ENCODE data around the gene OR4M2.
"Not testable (repeated sequence)": the region's sequence is repeated elsewhere in the genome, so short reads cannot be mapped to it uniquely, and the experiment has no call there.

OR4M2 gene, protein sequence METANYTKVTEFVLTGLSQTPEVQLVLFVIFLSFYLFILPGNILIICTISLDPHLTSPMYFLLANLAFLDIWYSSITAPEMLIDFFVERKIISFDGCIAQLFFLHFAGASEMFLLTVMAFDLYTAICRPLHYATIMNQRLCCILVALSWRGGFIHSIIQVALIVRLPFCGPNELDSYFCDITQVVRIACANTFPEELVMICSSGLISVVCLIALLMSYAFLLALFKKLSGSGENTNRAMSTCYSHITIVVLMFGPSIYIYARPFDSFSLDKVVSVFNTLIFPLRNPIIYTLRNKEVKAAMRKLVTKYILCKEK

DNA sequence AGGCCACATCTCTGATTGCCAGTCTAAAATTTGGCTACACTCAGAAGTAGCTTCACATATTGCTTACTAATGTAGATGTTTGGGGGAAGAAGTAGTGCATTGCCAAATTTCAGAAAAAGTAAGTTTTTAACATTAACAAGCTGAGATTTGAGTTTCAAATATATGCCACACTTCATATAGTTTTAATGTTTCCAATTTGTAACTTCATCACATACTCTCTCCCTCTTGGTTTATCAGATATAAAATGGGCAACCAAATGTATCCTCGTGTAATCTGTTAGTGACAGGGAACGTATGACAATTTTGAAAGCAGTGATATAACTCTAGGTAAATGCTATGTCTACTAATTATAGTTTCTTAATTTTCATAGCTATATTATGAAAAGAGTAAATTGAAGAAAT is at the start of gene OR4M2:
TSS of gene OR4M2 (plus strand) at position 301 of the 400 bp plus-strand sequence. CDS start at position 399, 98 bp downstream.
- not testable (repeated sequence) for DNase-seq (ENCODE audit: low read depth)

DNA sequence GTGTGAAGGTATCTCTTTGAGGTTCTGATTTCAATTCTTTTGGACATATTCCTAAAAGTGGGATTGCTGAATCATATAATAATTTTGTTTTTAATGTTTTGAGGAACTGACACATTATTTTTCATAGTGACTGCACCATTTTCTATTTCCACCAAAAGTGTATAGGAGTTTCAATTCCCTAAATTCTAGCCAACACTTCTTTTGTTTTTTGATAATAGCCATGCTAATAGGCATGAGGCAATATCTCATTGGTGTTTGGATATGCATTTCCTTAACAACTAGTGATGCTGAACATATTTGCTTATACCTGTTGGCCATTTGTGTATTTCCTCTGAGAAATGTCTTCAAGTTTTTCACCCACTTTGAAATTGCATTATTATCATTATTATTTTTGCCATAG is 11.1 kb upstream of the OR4M2 start:
- not testable (repeated sequence) for DNase-seq (ENCODE audit: low read depth)

DNA sequence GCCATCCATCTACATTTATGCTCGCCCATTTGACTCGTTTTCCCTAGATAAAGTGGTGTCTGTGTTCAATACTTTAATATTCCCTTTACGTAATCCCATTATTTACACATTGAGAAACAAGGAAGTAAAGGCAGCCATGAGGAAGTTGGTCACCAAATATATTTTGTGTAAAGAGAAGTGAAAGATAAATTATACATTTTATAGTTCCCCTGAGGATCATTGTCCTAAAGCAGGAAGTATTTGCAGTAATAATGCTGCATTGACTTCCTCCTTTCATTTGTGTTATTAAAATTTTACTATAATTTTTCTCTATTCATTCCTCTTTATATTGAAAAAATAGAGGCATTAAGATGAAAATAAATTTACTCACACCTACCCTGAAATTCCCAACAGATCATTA is 1.1 kb downstream of the OR4M2 start:
- not testable (repeated sequence) for DNase-seq (ENCODE audit: low read depth)

DNA sequence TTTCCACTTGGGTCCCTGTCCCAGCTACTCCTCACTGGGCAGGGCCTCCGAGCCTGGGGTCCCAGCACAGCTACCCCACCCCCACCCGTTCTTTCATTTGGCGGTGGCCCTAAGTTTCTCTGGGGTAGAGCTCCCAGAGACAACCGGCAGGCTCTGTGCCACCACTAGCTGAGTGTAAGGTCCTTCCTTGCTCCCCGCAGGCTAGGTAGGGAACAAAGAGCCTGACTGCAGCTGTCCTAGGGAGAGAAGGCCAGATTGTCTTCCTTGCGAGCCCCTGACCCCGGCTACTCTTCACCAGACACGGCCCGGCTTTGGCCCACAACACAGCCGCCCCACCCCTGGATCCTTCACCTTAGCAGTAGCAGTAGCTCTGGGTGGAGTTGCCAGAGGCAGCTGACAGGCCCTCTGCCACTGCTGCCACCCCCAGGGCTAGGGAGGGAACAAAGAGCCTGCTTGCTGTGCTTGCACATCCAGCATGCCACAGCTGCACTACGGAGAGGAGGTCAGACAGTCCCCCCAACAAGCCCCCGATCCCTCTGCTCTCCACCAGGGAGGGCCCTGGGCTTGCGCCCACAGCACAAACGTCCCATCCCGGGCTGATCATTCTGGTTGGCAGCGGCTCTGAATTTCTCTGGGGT is 18.4 kb downstream of the OR4M2 start:
- not testable (repeated sequence) for DNase-seq (ENCODE audit: low read depth)

DNA sequence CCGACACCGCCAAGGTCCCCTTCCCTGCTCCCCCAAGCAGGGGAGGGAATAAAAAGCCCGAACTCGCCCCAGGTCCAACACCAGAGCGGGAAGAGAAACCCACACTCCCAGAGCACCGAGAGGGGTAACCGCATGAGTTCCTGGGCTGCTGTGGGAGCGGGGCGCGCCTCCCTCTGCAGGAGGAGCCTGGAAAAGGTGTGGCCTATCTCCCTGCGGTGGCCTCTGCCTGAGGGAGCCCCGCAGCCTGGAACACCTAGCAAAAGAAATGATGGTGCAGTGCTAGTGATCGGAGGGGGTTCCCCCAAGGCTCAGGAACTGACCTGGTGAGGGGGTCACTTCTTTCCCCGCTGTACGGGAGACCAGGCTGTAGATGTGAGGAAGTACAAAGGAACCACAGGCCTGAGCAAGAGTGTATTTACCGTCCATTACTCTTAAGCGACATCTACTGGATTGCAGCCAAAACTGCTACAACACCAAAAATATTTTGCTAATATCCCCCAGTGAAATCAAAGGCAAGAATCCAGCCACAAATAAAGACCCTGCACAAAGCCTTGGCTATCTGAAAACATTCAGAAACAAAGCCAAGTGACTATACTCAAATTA is 19.1 kb downstream of the OR4M2 start:
- not testable (repeated sequence) for DNase-seq (ENCODE audit: low read depth)

DNA sequence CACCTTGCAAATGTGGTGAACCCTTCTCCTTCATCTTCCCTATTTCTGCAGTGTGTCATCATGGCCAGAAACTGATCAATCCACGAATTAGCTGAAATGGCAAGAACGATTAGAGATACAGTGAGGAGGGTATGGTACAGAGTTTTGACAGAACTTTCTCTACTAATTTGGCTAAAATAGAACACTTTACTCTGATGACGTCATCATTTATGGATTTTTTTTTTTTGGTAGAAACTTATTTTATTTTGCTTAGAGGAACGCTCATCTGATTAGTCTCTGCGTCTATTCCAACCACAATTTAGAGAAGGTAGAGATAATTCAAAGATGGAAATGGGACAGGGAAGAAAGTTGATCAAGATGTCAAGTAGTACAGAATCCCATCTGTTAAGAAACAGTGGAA is 41.7 kb downstream of the OR4M2 start:
- DNase-seq (ENCODE audit: low read depth) = not testable (repeated sequence)

Data from ELR (cell line).